Right cardiac atrium (tissue), 5 donors: ENCODE data around the gene RAD50. TPM values are rescaled to one million over a fixed set of nuclear protein-coding genes. Genes with fewer than 3 reads are reported as not detected.
A peak's percentile ranks its signal among the peaks of the same experiment; 100 is the strongest.

ENCODE experiments used
- ATAC-seq, 2 donors: fragments of 200-7000 bp; cut with Tn5 transposase; one replicate each; pipeline versions ENCODE4 v1.8.0 to v1.9.1; 2020; ENCODE audit warnings: moderate library complexity in 2 of 2, mild to moderate bottlenecking in 1 of 2
- DNase-seq, 3 donors: peaks; one replicate each; pipeline ENCODE4 v3.0.0-alpha.2; 2020
- H3K27ac ChIP-seq: one replicate; pipeline ENCODE4 v1.5.1; 2013; ENCODE audit warnings: mild to moderate bottlenecking, low read length, control low read depth, moderate library complexity
- H3K27me3 ChIP-seq: one replicate; pipeline ENCODE4 v1.6.1; 2013; ENCODE audit not compliant: control insufficient read depth, insufficient read depth
- H3K4me1 ChIP-seq: one replicate; pipeline ENCODE4 v1.6.1; 2013; ENCODE audit warnings: low read length; ENCODE audit not compliant: control insufficient read depth, insufficient read depth
- H3K4me3 ChIP-seq: one replicate; pipeline ENCODE4 v1.5.1; 2013; ENCODE audit warnings: low read length, control low read depth
- H3K9me3 ChIP-seq: one replicate; pipeline ENCODE4 v1.6.1; 2013; ENCODE audit warnings: low read length; ENCODE audit not compliant: control insufficient read depth
- WGBS: extraction: QIAGEN DNeasy Blood & Tissue Kit; methylation state at CpG from one replicate; pipeline ENCODE4 v1.1.7; 2013; 5-methylcytosine and 5-hydroxymethylcytosine counted together
- intact Hi-C, 4 donors: fragments of 100-400 bp; cut with DNase I; formaldehyde crosslinking; loops; one replicate each; pipeline versions ENCODE4 v1.11.0 to v1.14.0; 2022 to 2023
- polyA plus RNA-seq: library from polyadenylated mRNA; stranded (reverse); fragments of 200-250 nt; gene quantifications from one replicate; pipeline ENCODE4 v1.2.3, GENCODE V29; 2013
- total RNA-seq, 4 donors: library from RNA; stranded (reverse); fragmentation: NEBNext Ultra II Directional; extraction: Animal tissue kit (Norgen Biotek cat#: 25700); gene quantifications; one replicate each; pipeline ENCODE4 v1.2.1, GENCODE V29; 2021
- donor health status: healthy with polysubstance abuse.
- donor health status: DM: no; HTN: yes; CAD: no.
- donor health status: DM: no; HTN: no; CAD: no.
- donor health status: DM: no; HTN: yes; CAD: no; lungs with severe emphysema.
- donor health status: DM: yes; HTN: yes; CAD: no.

The RAD50 gene
- total and polyA plus RNA-seq, 5 donors: 8.0 to 32.0 (median 29.1) TPM

- intact Hi-C loops: no loop called here
- H3K27me3 ChIP-seq: no peaks in the 10 kb centered on the region
- DNase-seq (no peak), ATAC-seq (no peak)
- no peaks in the 10 kb centered on the region for H3K4me1 ChIP-seq
- no peak overlapping the region for H3K4me3 ChIP-seq
- 83% methylated on average over 7 of the region's 7 CpGs for WGBS
- no peaks in the 10 kb centered on the region for H3K9me3 ChIP-seq
- no peak overlapping the region for H3K27ac ChIP-seq
Measured at GRCh38 chr5:132669455-132669820, 112.7 kb downstream of the RAD50 start.

- no peaks in the 10 kb centered on the region for H3K27me3 ChIP-seq
- 77% methylated on average over 16 of the region's 16 CpGs for WGBS
- intact Hi-C loops: no loop called here
- no peak overlapping the region for H3K4me3 ChIP-seq
- no peak overlapping the region for H3K27ac ChIP-seq
- no peak for DNase-seq
- no peaks in the 10 kb centered on the region for H3K9me3 ChIP-seq
- H3K4me1 ChIP-seq: no peaks in the 10 kb centered on the region
- ATAC-seq: no peak
Measured at GRCh38 chr5:132669966-132670882, 113.4 kb downstream of the RAD50 start.

- Histone ChIP-seq H3K4me1 (no peaks in the 10 kb centered on the region), H3K27me3 (no peaks in the 10 kb centered on the region), H3K27ac (no peak overlapping the region), H3K4me3 (no peak overlapping the region), H3K9me3 (no peaks in the 10 kb centered on the region)
- WGBS: 96% methylated on average over 3 of the region's 3 CpGs
- DNase-seq: no peak
- no peak for ATAC-seq
- intact Hi-C loops: no loop called here
Measured at GRCh38 chr5:132671000-132671399, 114.2 kb downstream of the RAD50 start.

GRCh38 chr5:132673488-132673887 lies 116.7 kb downstream of the RAD50 start:
- DNase-seq: no peak
- Histone ChIP-seq H3K9me3 (no peaks in the 10 kb centered on the region), H3K4me3 (no peak overlapping the region), H3K27ac (no peak overlapping the region), H3K4me1 (no peaks in the 10 kb centered on the region), H3K27me3 (no peaks in the 10 kb centered on the region)
- WGBS: 83% methylated on average over 1 of the region's 1 CpG
- ATAC-seq: no peak
- intact Hi-C loops: no loop called here

- Histone ChIP-seq H3K4me1 (no peaks in the 10 kb centered on the region), H3K27ac (no peak within 1 kb of the TSS), H3K27me3 (no peaks in the 10 kb centered on the region), H3K9me3 (no peaks in the 10 kb centered on the region), H3K4me3 (no peak within 1 kb of the TSS)
- intact Hi-C loops: no loop called here
- ATAC-seq (no peak), DNase-seq (no peak)
- WGBS: 63% methylated on average over 14 of the region's 14 CpGs
Measured at GRCh38 chr5:132673939-132674630, 117.3 kb downstream of the RAD50 start, which contains the start of gene IL4. TSS of gene IL4 (plus strand) at chr5:132673989. CDS start at chr5:132674051, 62 bp downstream.

GRCh38 chr5:132674671-132675506 lies 118.1 kb downstream of the RAD50 start:
- 67% methylated on average over 13 of the region's 13 CpGs for WGBS
- intact Hi-C loops: no loop called here
- peak in 1 of 3 donors; percentile 56 for DNase-seq
- no peak overlapping the region for H3K27ac ChIP-seq
- no peaks in the 10 kb centered on the region for H3K27me3 ChIP-seq
- no peaks in the 10 kb centered on the region for H3K4me1 ChIP-seq
- no peak overlapping the region for H3K4me3 ChIP-seq
- H3K9me3 ChIP-seq: no peaks in the 10 kb centered on the region
- peak; percentile 34 to 54 for ATAC-seq

GRCh38 chr5:132675936-132676689 lies 119.3 kb downstream of the RAD50 start:
- DNase-seq (no peak), ATAC-seq (no peak)
- Histone ChIP-seq H3K4me1 (no peaks in the 10 kb centered on the region), H3K27ac (no peak overlapping the region), H3K9me3 (no peaks in the 10 kb centered on the region), H3K27me3 (no peaks in the 10 kb centered on the region), H3K4me3 (no peak overlapping the region)
- intact Hi-C loops: no loop called here
- 91% methylated on average over 11 of the region's 11 CpGs for WGBS

GRCh38 chr5:132677191-132677590 lies 120.4 kb downstream of the RAD50 start:
- Histone ChIP-seq H3K27me3 (no peaks in the 10 kb centered on the region), H3K9me3 (no peaks in the 10 kb centered on the region), H3K27ac (no peak overlapping the region), H3K4me1 (no peaks in the 10 kb centered on the region), H3K4me3 (no peak overlapping the region)
- 53% methylated on average over 7 of the region's 7 CpGs for WGBS
- intact Hi-C loops: no loop called here
- ATAC-seq: peak; percentile 65 to 70
- peak in 1 of 3 donors; percentile 40 for DNase-seq

- ATAC-seq (no peak), DNase-seq (no peak)
- Histone ChIP-seq H3K9me3 (no peaks in the 10 kb centered on the region), H3K27me3 (no peaks in the 10 kb centered on the region), H3K4me3 (no peak overlapping the region), H3K27ac (no peak overlapping the region), H3K4me1 (no peaks in the 10 kb centered on the region)
- intact Hi-C loops: no loop called here
- WGBS: 87% methylated on average over 15 of the region's 15 CpGs
Measured at GRCh38 chr5:132677682-132678400, 121.1 kb downstream of the RAD50 start.

- no peak for DNase-seq
- ATAC-seq: no peak
- no peak overlapping the region for H3K27ac ChIP-seq
- H3K4me3 ChIP-seq: no peak overlapping the region
- no peaks in the 10 kb centered on the region for H3K4me1 ChIP-seq
- H3K9me3 ChIP-seq: no peaks in the 10 kb centered on the region
- no peaks in the 10 kb centered on the region for H3K27me3 ChIP-seq
- 77% methylated on average over 1 of the region's 1 CpG for WGBS
- intact Hi-C loops: no loop called here
Measured at GRCh38 chr5:132678735-132679134, 122.0 kb downstream of the RAD50 start.
